HG03575 (cell line): Measurements from ENCODE around the gene ELAVL1.
"Not testable (repeated sequence)": the region's sequence is repeated elsewhere in the genome, so short reads cannot be mapped to it uniquely, and the experiment has no call there.

ENCODE experiments used
- ATAC-seq: cut with Tn5 transposase; IDR thresholded peaks from one replicate; pipeline ENCODE4 v1.9.1; 2021; ENCODE audit not compliant: unreplicated experiment, insufficient number of reproducible peaks, low FRiP score; ENCODE audit errors: extremely low read depth

ELAVL1 gene

GRCh38 chr19:7976461-7976860 is 29.0 kb downstream of the ELAVL1 start:
- ATAC-seq, result no peak

DNA sequence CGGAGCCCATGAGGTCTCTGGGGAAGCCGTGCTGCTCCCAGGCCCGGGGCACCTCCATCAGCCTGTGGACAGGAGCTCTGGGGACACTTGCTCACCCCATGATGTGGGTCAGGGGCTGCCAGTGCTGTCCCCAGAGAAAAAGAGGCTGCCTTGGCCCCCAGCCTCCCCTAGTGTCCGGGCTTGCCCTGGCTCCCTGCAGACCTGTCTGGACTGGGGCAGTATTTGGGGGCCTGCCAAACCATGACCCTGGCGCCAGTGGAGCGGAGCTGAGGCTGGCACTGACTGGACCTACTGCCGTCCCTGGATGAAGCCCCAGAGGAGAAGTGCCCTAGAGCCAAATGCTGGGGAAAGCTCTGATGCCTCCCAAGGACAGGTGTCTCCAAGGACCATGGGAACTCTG is 30.4 kb downstream of the ELAVL1 start:
- ATAC-seq, result no peak

DNA sequence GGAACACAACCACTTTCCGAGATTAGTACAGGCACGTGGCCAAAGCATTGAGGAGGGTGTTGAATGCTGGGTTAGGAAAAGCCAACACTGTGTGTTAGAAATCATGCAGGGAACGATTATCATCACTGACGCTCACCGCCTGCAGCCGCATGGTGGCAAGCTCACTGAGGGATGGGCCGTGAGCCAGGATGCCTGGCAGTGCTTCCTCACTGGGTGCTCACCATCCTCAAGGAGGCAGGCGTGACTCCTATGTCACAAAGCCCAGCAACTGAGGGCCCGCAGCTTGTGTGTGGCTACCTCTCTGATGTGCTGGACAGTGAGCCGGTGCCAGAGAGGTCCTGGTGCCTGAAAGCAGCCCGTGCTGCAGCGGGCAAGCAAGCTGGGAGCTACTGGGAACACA is 31.6 kb downstream of the ELAVL1 start:
- ATAC-seq, result no peak

GRCh38 chr19:7971553-7972520 is 33.6 kb downstream of the ELAVL1 start:
- no peak for ATAC-seq

GRCh38 chr19:7970716-7971448 is 34.6 kb downstream of the ELAVL1 start:
- ATAC-seq, result no peak

- ATAC-seq, result no peak
Observed at GRCh38 chr19:7969555-7969939, 35.9 kb downstream of the ELAVL1 start.

DNA sequence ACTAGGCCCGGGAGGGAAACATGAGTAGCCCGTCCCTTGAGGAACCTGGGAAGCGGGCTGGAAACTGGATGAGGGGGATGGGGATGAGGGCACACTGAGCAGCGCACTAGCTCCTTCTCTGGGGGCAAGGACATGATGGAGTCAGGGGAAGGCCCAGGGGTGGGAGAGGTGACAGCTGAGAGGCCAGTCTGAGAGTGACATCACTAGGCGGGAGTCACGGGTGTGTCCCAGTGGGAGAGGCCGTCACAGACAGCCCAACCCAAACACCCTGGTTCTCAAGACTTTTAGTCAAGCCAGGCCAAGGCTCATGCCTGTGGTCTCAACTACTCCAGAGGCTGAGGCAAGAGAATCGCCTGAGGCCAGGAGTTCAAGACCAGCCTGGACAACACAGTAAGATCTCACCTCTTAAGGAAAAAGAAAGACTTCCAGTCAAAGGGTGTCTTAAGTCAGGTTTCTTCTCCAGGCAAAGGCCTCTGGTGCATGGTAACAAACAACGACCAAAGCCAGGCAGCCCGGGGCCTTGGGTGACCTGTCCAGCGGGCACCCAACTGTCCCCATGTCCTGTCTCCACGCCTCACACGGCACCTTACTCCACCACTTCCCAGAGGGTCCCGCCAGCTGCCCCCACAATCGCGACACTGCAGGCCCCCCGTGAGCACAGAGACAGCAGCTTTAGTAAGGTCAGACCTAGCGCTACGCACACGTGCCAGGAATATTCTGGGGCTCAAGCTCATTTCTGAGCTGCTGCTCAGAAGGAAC is 36.5 kb downstream of the ELAVL1 start:
- no peak for ATAC-seq

DNA sequence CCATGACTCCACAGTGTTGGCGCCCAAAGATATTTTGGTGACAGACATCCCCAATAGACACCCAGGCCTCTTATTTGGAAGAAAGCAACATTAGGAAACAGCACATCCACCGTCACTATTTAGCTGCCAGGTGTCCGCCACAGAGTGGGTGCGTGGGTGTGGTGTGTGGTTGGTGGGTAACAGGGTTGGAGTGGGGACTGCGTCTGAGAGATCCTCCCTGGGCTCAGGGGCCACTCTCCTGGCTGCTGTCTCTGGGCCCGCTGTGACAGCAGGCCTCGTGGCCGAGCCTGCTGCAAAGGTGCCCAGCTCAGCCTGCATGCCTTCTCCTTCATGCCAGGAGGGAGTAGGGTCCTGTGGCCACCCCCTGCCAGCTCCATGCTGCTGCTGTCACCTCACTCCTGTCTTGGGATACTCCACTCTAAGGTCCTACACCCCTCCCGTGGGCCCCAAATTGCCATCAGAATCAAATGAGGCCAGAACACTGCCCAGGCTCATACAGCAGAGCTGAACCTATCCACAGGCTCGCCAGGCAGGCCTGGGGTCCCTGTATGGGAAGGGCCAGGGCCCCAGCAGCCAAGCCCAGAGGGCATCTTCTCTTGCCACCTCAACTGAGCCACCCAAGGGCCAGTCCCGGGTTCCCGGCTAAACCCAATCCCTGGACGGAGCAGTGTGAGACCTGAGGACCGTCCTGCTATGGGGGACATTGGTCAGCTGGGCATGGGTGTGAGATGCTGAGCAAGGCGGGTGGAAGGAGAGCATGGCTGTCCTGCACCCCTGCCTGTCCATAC is 37.2 kb downstream of the ELAVL1 start:
- no peak for ATAC-seq

GRCh38 chr19:7965921-7966665 is 39.3 kb downstream of the ELAVL1 start:
- ATAC-seq, result no peak

- ATAC-seq, result no peak
Observed at GRCh38 chr19:7965259-7965841, 40.1 kb downstream of the ELAVL1 start.

DNA sequence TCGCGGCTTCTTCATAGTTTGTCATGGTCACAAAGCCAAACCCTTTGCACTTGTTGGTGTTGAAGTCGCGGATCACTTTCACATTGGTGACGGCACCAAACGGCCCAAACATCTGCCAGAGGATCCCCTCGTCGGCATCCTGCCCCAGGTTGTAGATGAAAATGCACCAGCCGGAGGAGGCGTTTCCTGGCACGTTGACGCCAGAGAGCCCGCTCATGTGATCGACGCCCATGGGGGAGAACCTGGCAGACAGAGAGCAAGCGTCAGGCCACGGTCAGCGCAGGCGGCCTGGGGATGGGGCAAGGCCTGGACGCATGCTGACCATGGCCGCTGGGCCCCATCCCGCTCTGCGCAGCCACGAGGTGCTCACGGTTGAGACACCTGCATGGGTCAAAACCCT is 41.9 kb downstream of the ELAVL1 start:
- ATAC-seq, result no peak

DNA sequence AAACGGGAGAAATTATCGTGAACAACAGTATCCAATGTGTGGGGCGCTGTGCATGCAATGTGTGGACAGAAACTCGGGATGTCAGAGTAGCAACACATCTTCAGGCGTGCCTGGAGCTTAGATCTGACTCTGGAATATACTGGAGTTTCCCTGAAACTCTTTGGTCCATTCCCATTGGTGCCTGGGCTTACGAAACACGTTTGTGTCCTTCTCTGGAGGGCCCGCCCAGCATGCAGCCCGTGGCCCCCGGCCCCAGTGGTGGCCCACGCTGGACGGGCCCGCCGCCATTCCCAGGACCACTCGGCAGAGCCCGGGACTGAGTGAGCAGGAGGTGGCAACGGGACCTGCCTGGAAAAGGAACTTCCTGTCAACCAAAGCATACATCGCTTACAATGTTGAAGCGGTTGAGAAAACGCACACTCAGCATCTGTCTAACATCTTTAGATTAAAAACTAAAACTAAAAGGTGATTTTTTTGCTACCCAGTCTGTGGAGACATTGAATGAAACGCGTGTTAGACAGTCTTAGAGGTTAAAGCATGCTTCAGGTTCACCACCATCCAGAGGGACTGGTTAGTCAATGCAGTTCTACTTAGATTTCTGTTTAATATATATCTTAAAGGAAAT is 42.7 kb downstream of the ELAVL1 start:
- ATAC-seq, result no peak

DNA sequence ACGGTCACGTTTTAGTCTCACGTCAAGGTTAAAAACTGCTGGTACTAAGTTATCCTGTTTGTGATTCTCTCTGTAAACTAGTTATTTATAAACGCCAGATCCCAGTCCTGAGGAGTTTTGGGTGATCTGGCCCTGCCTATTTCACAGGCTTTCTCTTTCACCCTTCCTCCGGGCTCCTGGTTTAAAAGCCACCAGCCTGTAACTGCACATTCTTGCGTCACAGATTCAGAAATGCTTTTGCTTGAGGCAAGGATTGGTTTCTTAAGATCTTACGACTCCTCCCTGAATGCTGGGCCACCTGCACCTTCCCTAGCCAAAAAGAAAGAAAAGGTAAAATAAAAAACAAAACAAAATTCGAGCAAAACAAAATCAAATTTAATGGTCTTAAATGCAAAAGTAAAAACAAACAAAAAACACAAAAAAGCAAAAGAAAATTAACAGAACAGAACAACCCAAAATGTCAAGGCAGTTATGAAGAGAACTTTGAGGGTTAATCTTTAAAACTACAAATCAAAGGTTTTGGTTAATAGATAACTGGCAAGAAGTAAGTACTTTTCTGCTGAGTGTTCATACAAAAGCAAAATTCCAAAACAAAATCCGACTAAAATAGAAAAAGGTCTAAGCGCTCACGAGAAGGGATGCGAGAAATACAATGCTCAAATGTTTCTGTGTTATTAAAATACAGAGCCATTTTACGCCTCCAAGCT is 43.4 kb downstream of the ELAVL1 start:
- ATAC-seq, result no peak

GRCh38 chr19:7961082-7961481 is 44.4 kb downstream of the ELAVL1 start:
- ATAC-seq, result not testable (repeated sequence)

- ATAC-seq, result no peak
Observed at GRCh38 chr19:7959211-7959610, 46.2 kb downstream of the ELAVL1 start.

DNA sequence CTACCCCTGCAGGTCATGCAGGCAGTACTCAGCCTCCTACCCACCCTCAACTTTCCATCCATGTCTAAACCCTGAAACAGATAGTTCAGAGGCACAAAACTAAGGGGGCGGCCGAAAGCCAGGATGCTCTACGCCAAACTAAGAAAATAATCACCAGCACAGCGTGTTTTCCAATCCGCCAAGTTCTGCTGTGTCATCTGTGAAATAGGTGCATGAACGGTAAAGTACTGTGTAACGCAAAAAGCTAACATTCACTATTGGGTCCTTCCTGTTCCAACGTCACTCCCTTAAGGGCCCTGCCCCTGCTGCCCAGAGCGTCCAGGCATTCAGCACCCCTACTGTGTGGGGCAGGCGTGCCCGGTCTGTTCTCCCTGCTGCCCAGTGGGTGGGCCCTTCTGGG is 49.7 kb downstream of the ELAVL1 start:
- ATAC-seq, result no peak

DNA sequence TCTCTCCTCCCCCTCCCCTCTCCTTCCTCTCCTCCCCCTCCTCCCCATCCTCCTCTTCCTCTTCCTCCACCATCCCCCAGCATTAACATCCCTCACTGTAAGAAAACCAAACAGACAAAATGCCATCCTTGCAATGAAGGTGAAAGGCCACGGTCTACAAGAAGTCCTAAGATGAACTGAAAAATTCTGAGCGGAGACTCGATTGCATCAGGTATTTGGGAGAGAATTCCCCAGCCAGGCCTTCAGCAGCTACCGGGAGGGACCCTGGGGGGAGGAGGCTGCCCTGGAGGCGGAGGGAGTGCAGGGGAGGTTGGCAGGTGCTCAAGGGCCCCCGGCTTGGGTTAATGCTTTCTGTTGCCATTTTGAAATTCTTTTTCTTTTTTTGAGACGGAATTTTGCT is 51.9 kb downstream of the ELAVL1 start:
- ATAC-seq, result no peak
